ENCODE results near the gene GRIN2A. TPM values are rescaled to one million over a fixed set of nuclear protein-coding genes. Genes with fewer than 3 reads are reported as not detected.

Gene GRIN2A
- total and polyA plus RNA-seq, 2 of the 13 experiments (the other 11 are each of a cell fraction or from before 2014, with no cell fraction given) = not detected

- intact Hi-C loops (cut with micrococcal nuclease; ENCODE audit: unreplicated experiment) (no loop called here), in situ Hi-C loops (cut with HindIII; ENCODE audit: extremely low pct_ligation_motif_present, low pct_unique_long_range_greater_than_20kb) (no loop called here)
- 34% methylated on average over 11 of the region's 11 CpGs for WGBS (ENCODE audit: low lambda C conversion rate)
- BruUV-seq (replicated peaks) = no TSS peak
- no peak overlapping the region for H3K9ac ChIP-seq (ENCODE audit: insufficient read depth, low read depth, low read length)
- H3K4me3 ChIP-seq (replicated peaks in 1 of 3; ENCODE audit: insufficient read depth in 1 of 3, low read depth in 2 of 3, low read length in 3 of 3) = no peak overlapping the region
- no peak for TF ChIP-seq MAFF (IDR thresholded peaks at IDR 0.05; ENCODE audit: low read depth, low read length)
- TF ChIP-seq ZMYM2 (CRISPR knock-in tag; IDR thresholded peaks at IDR 0.05) = no peak
- no peak for TF ChIP-seq RFXAP (CRISPR knock-in tag; IDR thresholded peaks at IDR 0.05; ENCODE audit: borderline replicate concordance)
- no peak for TF ChIP-seq PAF1 (CRISPR knock-in tag; IDR thresholded peaks at IDR 0.05)
- DNase-seq (ENCODE audit: low spot score) = no peak
- peaks cover 0 to 22% of the 10 kb centered on the region in 2 experiments; a peak in 3 of 5 replicates for H3K27me3 ChIP-seq (ENCODE audit: control insufficient read depth in 1 of 2, insufficient read depth in 2 of 2, low read length in 2 of 2)
- no peak overlapping the region for H3K4me2 ChIP-seq (ENCODE audit: low read depth, low read length)
- H3K4me1 ChIP-seq (ENCODE audit: insufficient read depth, low read length) = no peaks in the 10 kb centered on the region
- POLR2A ChIA-PET = no interaction called here
- no peak overlapping the region for H2AFZ ChIP-seq (ENCODE audit: low read length)
- H3K79me2 ChIP-seq (ENCODE audit: insufficient read depth, low read length) = no peaks in the 10 kb centered on the region
- FAIRE-seq = no peak
- no peaks in the 10 kb centered on the region for H3K9me3 ChIP-seq (ENCODE audit: low read length)
- H3K27ac ChIP-seq (ENCODE audit: extremely low read length, insufficient read depth, low read length) = no peak overlapping the region
- H3K36me3 ChIP-seq (replicated peaks in 1 of 2; ENCODE audit: control insufficient read depth in 1 of 2, insufficient read depth in 2 of 2, low read length in 2 of 2) = no peaks in the 10 kb centered on the region
- ATAC-seq = no peak
- no peaks in the 10 kb centered on the region for H4K20me1 ChIP-seq (ENCODE audit: insufficient read depth, low read length)
- CTCF ChIA-PET (ENCODE audit: low intra/inter-chr PET ratio, low total read pairs) = no interaction called here
These were observed 418.7 kb downstream of the GRIN2A start for GRCh38 chr16:9763505-9763904.

GRCh38 chr16:9761870-9762269 is 420.4 kb downstream of the GRIN2A start:
- H3K4me2 ChIP-seq (ENCODE audit: low read depth, low read length) = no peak overlapping the region
- ATAC-seq = no peak
- H3K4me1 ChIP-seq (ENCODE audit: insufficient read depth, low read length) = no peaks in the 10 kb centered on the region
- in situ Hi-C loops (cut with HindIII; ENCODE audit: extremely low pct_ligation_motif_present, low pct_unique_long_range_greater_than_20kb) (no loop called here), intact Hi-C loops (cut with micrococcal nuclease; ENCODE audit: unreplicated experiment) (no loop called here)
- BruUV-seq (replicated peaks) = no TSS peak
- ChIA-PET CTCF (ENCODE audit: low intra/inter-chr PET ratio, low total read pairs) (no interaction called here), POLR2A (no interaction called here)
- no peak overlapping the region for H3K9ac ChIP-seq (ENCODE audit: insufficient read depth, low read depth, low read length)
- no peak overlapping the region for H3K4me3 ChIP-seq (replicated peaks in 1 of 3; ENCODE audit: insufficient read depth in 1 of 3, low read depth in 2 of 3, low read length in 3 of 3)
- 17% methylated on average over 6 of the region's 6 CpGs for WGBS (ENCODE audit: low lambda C conversion rate)
- no peaks in the 10 kb centered on the region for H3K36me3 ChIP-seq (replicated peaks in 1 of 2; ENCODE audit: control insufficient read depth in 1 of 2, insufficient read depth in 2 of 2, low read length in 2 of 2)
- no peaks in the 10 kb centered on the region for H3K9me3 ChIP-seq (ENCODE audit: low read length)
- H3K27me3 ChIP-seq (ENCODE audit: control insufficient read depth in 1 of 2, insufficient read depth in 2 of 2, low read length in 2 of 2) = peaks cover 0 to 19% of the 10 kb centered on the region in 2 experiments; a peak in 3 of 5 replicates
- no peaks in the 10 kb centered on the region for H4K20me1 ChIP-seq (ENCODE audit: insufficient read depth, low read length)
- no peak for DNase-seq (ENCODE audit: low spot score)
- H2AFZ ChIP-seq (ENCODE audit: low read length) = no peak overlapping the region
- no peaks in the 10 kb centered on the region for H3K79me2 ChIP-seq (ENCODE audit: insufficient read depth, low read length)
- FAIRE-seq = no peak
- H3K27ac ChIP-seq (ENCODE audit: extremely low read length, insufficient read depth, low read length) = no peak overlapping the region
- no peak for TF ChIP-seq ZBTB42 (CRISPR knock-in tag; IDR thresholded peaks at IDR 0.05)
- no peak for TF ChIP-seq TRAFD1 (CRISPR knock-in tag; IDR thresholded peaks at IDR 0.05; ENCODE audit: borderline replicate concordance)
- no peak for TF ChIP-seq ZBTB7B (CRISPR knock-in tag; IDR thresholded peaks at IDR 0.05)
- no peak for TF ChIP-seq CREB1 (IDR thresholded peaks at IDR 0.05)
- no peak for TF ChIP-seq CREB1 (CRISPR knock-in tag; IDR thresholded peaks at IDR 0.05)
- no peak for TF ChIP-seq MIER2 (CRISPR knock-in tag; IDR thresholded peaks at IDR 0.05)
- TF ChIP-seq REL (CRISPR knock-in tag; conservative IDR thresholded peaks at IDR 0.05) = no peak
- TF ChIP-seq, protein P1, sequence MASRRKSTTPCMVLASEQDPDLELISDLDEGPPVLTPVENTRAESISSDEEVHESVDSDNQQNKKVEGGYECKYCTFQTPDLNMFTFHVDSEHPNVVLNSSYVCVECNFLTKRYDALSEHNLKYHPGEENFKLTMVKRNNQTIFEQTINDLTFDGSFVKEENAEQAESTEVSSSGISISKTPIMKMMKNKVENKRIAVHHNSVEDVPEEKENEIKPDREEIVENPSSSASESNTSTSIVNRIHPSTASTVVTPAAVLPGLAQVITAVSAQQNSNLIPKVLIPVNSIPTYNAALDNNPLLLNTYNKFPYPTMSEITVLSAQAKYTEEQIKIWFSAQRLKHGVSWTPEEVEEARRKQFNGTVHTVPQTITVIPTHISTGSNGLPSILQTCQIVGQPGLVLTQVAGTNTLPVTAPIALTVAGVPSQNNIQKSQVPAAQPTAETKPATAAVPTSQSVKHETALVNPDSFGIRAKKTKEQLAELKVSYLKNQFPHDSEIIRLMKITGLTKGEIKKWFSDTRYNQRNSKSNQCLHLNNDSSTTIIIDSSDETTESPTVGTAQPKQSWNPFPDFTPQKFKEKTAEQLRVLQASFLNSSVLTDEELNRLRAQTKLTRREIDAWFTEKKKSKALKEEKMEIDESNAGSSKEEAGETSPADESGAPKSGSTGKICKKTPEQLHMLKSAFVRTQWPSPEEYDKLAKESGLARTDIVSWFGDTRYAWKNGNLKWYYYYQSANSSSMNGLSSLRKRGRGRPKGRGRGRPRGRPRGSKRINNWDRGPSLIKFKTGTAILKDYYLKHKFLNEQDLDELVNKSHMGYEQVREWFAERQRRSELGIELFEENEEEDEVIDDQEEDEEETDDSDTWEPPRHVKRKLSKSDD (CRISPR knock-in tag; IDR thresholded peaks at IDR 0.05; ENCODE audit: low read depth) = no peak
- TF ChIP-seq ZNF225 (CRISPR knock-in tag; IDR thresholded peaks at IDR 0.05) = no peak
- no peak for TF ChIP-seq ZBTB21 (CRISPR knock-in tag; IDR thresholded peaks at IDR 0.05)
- no peak for TF ChIP-seq ZNF781 (CRISPR knock-in tag; IDR thresholded peaks at IDR 0.05; ENCODE audit: borderline replicate concordance, not compliant biosample characterization)
- no peak for TF ChIP-seq SMC3 (IDR thresholded peaks at IDR 0.05; ENCODE audit: low read length)

Data from HepG2 (cell line).